H1 (cell line): ENCODE data around the gene REPS2. TPM values are rescaled to one million over a fixed set of nuclear protein-coding genes. Genes with fewer than 3 reads are reported as not detected.

Source experiments
- CTCF ChIA-PET: fragments of 300-600 bp; sonication (Branson Sonifier 250); formaldehyde crosslinking; loops from one replicate; lab custom pipeline; 2021; ENCODE audit not compliant: partially characterized antibody; lab: Charles Lee
- POLR2A ChIA-PET: fragments of 300-600 bp; sonication (Branson Sonifier 250); formaldehyde crosslinking; loops from one replicate; lab custom pipeline; 2021; ENCODE audit warnings: inconsistent platforms; ENCODE audit not compliant: partially characterized antibody; lab: Charles Lee
- DNase-seq, 2 experiments: peaks; one replicate each; pipeline versions ENCODE4 v3.0.0 to v3.0.0-alpha.2; 2010 to 2022; ENCODE audit warnings: low spot score in 2 of 2, low read depth in 1 of 2, mixed read lengths in 1 of 2
- FAIRE-seq: peaks from 2 replicates; lab custom pipeline; 2011; peaks lifted over from hg19 to GRCh38; lab: Jason Lieb, UNC
- H2AFZ ChIP-seq: 2 replicates; pipeline ENCODE4 v1.8.1; 2012; ENCODE audit warnings: low read length, inconsistent platforms
- H2AK5ac ChIP-seq: 2 replicates; pipeline ENCODE4 v1.6.1; 2013; ENCODE audit warnings: low read depth, low read length
- H2BK120ac ChIP-seq: replicated peaks from 2 replicates; pipeline ENCODE3; 2013; ENCODE audit warnings: low read depth, low read length, inconsistent platforms
- H2BK12ac ChIP-seq: 2 replicates; pipeline ENCODE4 v1.6.1; 2013; ENCODE audit warnings: low read depth, low read length
- H2BK15ac ChIP-seq: 2 replicates; pipeline ENCODE4 v1.6.1; 2013; ENCODE audit warnings: low read length
- H2BK20ac ChIP-seq: 2 replicates; pipeline ENCODE4 v1.6.1; 2013; ENCODE audit warnings: low read length
- H2BK5ac ChIP-seq: 2 replicates; pipeline ENCODE4 v1.6.1; 2013; ENCODE audit warnings: low read depth, low read length
- H3K14ac ChIP-seq: 2 replicates; pipeline ENCODE4 v1.6.1; 2013; ENCODE audit warnings: inconsistent platforms; ENCODE audit not compliant: insufficient read length
- H3K18ac ChIP-seq: 2 replicates; pipeline ENCODE4 v1.6.1; 2013; ENCODE audit warnings: low read length; ENCODE audit errors: extremely low read depth
- H3K23ac ChIP-seq: 2 replicates; pipeline ENCODE4 v1.6.1; 2013; ENCODE audit warnings: inconsistent platforms; ENCODE audit not compliant: insufficient read length
- H3K23me2 ChIP-seq: 2 replicates; pipeline ENCODE4 v1.6.1; 2013; ENCODE audit warnings: low read depth, low read length
- H3K27ac ChIP-seq: 2 replicates; pipeline ENCODE4 v1.6.1; 2011; ENCODE audit warnings: low read depth, low read length, inconsistent platforms
- H3K27me3 ChIP-seq, 4 experiments: replicated peaks in 1 of 4; 1 replicate in 1 of 4; 2 replicates in 3 of 4; pipeline versions ENCODE4 v1.6.1 to v1.8.1; 2011 to 2013; ENCODE audit warnings: low read length in 3 of 4, mild to moderate bottlenecking in 3 of 4, inconsistent platforms in 2 of 4, mixed read lengths in 2 of 4, moderate library complexity in 1 of 4; ENCODE audit not compliant: control insufficient read depth in 3 of 4, insufficient read depth in 3 of 4; ENCODE audit errors: extremely low read depth in 1 of 4
- H3K36me3 ChIP-seq, 4 experiments: 2 replicates each; pipeline versions ENCODE4 v1.6.1 to v1.8.1; 2011 to 2013; ENCODE audit warnings: mild to moderate bottlenecking in 4 of 4, low read length in 3 of 4, moderate library complexity in 2 of 4, control low read depth in 1 of 4, inconsistent platforms in 1 of 4; ENCODE audit not compliant: insufficient read depth in 4 of 4, control insufficient read depth in 2 of 4
- H3K4ac ChIP-seq: replicated peaks from 2 replicates; pipeline ENCODE3; 2013; ENCODE audit warnings: low read length, low read depth, mixed read lengths, inconsistent platforms; ENCODE audit not compliant: insufficient read length
- H3K4me1 ChIP-seq, 4 experiments: replicated peaks in 1 of 4; 1 replicate in 1 of 4; 2 replicates in 3 of 4; pipeline versions ENCODE4 v1.6.1 to v1.8.1; 2011 to 2013; ENCODE audit warnings: low read length in 3 of 4, inconsistent platforms in 2 of 4, mixed read lengths in 1 of 4; ENCODE audit not compliant: insufficient read depth in 4 of 4, control insufficient read depth in 3 of 4
- H3K4me2 ChIP-seq, 2 experiments: 2 replicates each; pipeline versions ENCODE4 v1.6.1 to v1.8.1; 2011 to 2013; ENCODE audit warnings: low read depth in 2 of 2, low read length in 2 of 2, control low read depth in 1 of 2, inconsistent platforms in 1 of 2, mild to moderate bottlenecking in 1 of 2; ENCODE audit not compliant: insufficient read depth in 1 of 2
- H3K4me3 ChIP-seq, 4 experiments: fragments of 200-600, 300-600 bp in 1 of 4; sonication (generic), shearing (Covaris generic), sonication (Bioruptor Twin) in 1 of 4; 2 replicates each; pipeline versions ENCODE4 v1.5.1 to v1.8.1; 2011 to 2016; ENCODE audit warnings: low read length in 4 of 4, low read depth in 3 of 4, control low read depth in 2 of 4, inconsistent platforms in 2 of 4, mild to moderate bottlenecking in 2 of 4, mixed read lengths in 1 of 4, moderate library complexity in 1 of 4; ENCODE audit not compliant: insufficient read depth in 2 of 4; ENCODE audit errors: extremely low read depth in 1 of 4
- H3K56ac ChIP-seq: replicated peaks from 2 replicates; pipeline ENCODE3; 2013; ENCODE audit warnings: low read depth, mild to moderate bottlenecking, mixed read lengths, low read length, inconsistent platforms; ENCODE audit not compliant: insufficient read length
- H3K79me1 ChIP-seq: 2 replicates; pipeline ENCODE4 v1.6.1; 2013; ENCODE audit warnings: low read depth, low read length, control low read depth
- H3K79me2 ChIP-seq, 2 experiments: 2 replicates each; pipeline versions ENCODE4 v1.6.1 to v1.8.1; 2012 to 2013; ENCODE audit warnings: low read length in 2 of 2, mild to moderate bottlenecking in 2 of 2, inconsistent platforms in 1 of 2; ENCODE audit not compliant: insufficient read depth in 2 of 2, control insufficient read depth in 1 of 2
- H3K9ac ChIP-seq, 4 experiments: replicated peaks in 1 of 4; 1 replicate in 1 of 4; 2 replicates in 3 of 4; pipeline versions ENCODE4 v1.6.1 to v1.8.1; 2011 to 2013; ENCODE audit warnings: low read depth in 3 of 4, low read length in 3 of 4, control low read depth in 2 of 4, mild to moderate bottlenecking in 2 of 4, moderate library complexity in 2 of 4, inconsistent platforms in 1 of 4; ENCODE audit errors: extremely low read depth in 1 of 4
- H3K9me3 ChIP-seq, 2 experiments: 2 replicates each; pipeline versions ENCODE4 v1.6.1 to v1.8.1; 2012 to 2013; ENCODE audit warnings: mild to moderate bottlenecking in 2 of 2, moderate library complexity in 2 of 2, control low read depth in 1 of 2, inconsistent platforms in 1 of 2, low read depth in 1 of 2, low read length in 1 of 2, mixed read lengths in 1 of 2; ENCODE audit not compliant: insufficient read depth in 2 of 2
- H4K20me1 ChIP-seq, 2 experiments: replicated peaks in 1 of 2; 2 replicates each; pipeline versions ENCODE3 to v1.8.1; 2011 to 2013; ENCODE audit warnings: inconsistent platforms in 2 of 2, low read length in 2 of 2, mild to moderate bottlenecking in 1 of 2; ENCODE audit not compliant: insufficient read depth in 2 of 2, control insufficient read depth in 1 of 2
- H4K5ac ChIP-seq: 2 replicates; pipeline ENCODE4 v1.6.1; 2013; ENCODE audit warnings: low read length, low read depth, mixed read lengths, inconsistent platforms; ENCODE audit not compliant: insufficient read length
- H4K8ac ChIP-seq: 2 replicates; pipeline ENCODE4 v1.8.0; 2013; ENCODE audit warnings: mild to moderate bottlenecking, moderate library complexity, low read length, inconsistent platforms; ENCODE audit not compliant: insufficient read depth; ENCODE audit errors: extremely low read depth
- H4K91ac ChIP-seq: replicated peaks from 2 replicates; pipeline ENCODE3; 2013; ENCODE audit warnings: low read length, mixed read lengths, inconsistent platforms; ENCODE audit not compliant: insufficient read length
- BCL11A ChIP-seq, 2 experiments: IDR thresholded peaks; one replicate each; pipeline ENCODE4 v1.6.1; 2011; ENCODE audit warnings: low read depth in 2 of 2, low read length in 2 of 2, mild to moderate bottlenecking in 2 of 2
- CBX5 ChIP-seq: fragments of 300-800, 300-1000 bp; sonication (generic); IDR thresholded peaks from 2 replicates; pipeline ENCODE4 v1.7.1; 2016; ENCODE audit warnings: antibody characterized with exemption, low read length, low read depth
- CBX8 ChIP-seq: fragments of 300-800, 300-1000 bp; sonication (generic); IDR thresholded peaks from 2 replicates; pipeline ENCODE4 v1.7.1; 2016; ENCODE audit warnings: low read depth, low read length, borderline replicate concordance
- CTCF ChIP-seq, 3 experiments: IDR thresholded peaks; 1 replicate in 2 of 3; 2 replicates in 1 of 3; pipeline versions ENCODE4 v1.5.1 to v1.6.1; 2011; ENCODE audit warnings: low read length in 3 of 3, mild to moderate bottlenecking in 3 of 3, inconsistent platforms in 2 of 3, low read depth in 1 of 3, moderate library complexity in 1 of 3; ENCODE audit not compliant: insufficient read depth in 1 of 3; ENCODE audit errors: control extremely low read depth in 1 of 3
- FOSL1 ChIP-seq: IDR thresholded peaks from 2 replicates; pipeline ENCODE4 v1.6.1; 2011; ENCODE audit warnings: mild to moderate bottlenecking, low read depth, low read length, moderate library complexity; ENCODE audit not compliant: insufficient read depth
- RAD21 ChIP-seq, 2 experiments: IDR thresholded peaks in 1 of 2; conservative IDR thresholded peaks in 1 of 2; 2 replicates each; pipeline ENCODE4 v1.6.1; 2011; ENCODE audit warnings: low read depth in 2 of 2, low read length in 2 of 2, improper control_type of control experiment in 1 of 2, inconsistent platforms in 1 of 2, mild to moderate bottlenecking in 1 of 2, moderate library complexity in 1 of 2
- RNF2 ChIP-seq: fragments of 200-900, 300-1000 bp; sonication (generic); IDR thresholded peaks from 2 replicates; pipeline ENCODE4 v1.7.1; 2016; ENCODE audit warnings: borderline replicate concordance, low read depth, mild to moderate bottlenecking, antibody characterized with exemption, low read length; ENCODE audit not compliant: poor library complexity, severe bottlenecking; ENCODE audit errors: missing control alignments
- SP1 ChIP-seq: IDR thresholded peaks from 2 replicates; pipeline ENCODE4 v1.6.1; 2011; ENCODE audit warnings: low read depth, low read length
- SRF ChIP-seq: IDR thresholded peaks from 2 replicates; pipeline ENCODE4 v1.6.1; 2011; ENCODE audit warnings: mild to moderate bottlenecking, low read depth, low read length, moderate library complexity
- USF2 ChIP-seq: IDR thresholded peaks from 2 replicates; pipeline ENCODE4 v1.6.1; 2011; ENCODE audit warnings: low read length, improper control_type of control experiment
- WGBS, 2 experiments: shearing (Covaris generic) in 1 of 2; methylation state at CpG; one replicate each; pipeline versions ENCODE4 v1.1.6 to v1.1.7; 2013 to 2015; ENCODE audit warnings: low lambda C conversion rate in 2 of 2, mixed read lengths in 2 of 2, inconsistent platforms in 1 of 2, low coverage in 1 of 2, missing lambda C conversion rate in 1 of 2; ENCODE audit not compliant: insufficient replicate concordance in 2 of 2, insufficient coverage in 1 of 2, insufficient read length in 1 of 2; ENCODE audit errors: extremely low coverage in 1 of 2, missing lambda C conversion rate in 1 of 2; 5-methylcytosine and 5-hydroxymethylcytosine counted together
- polyA plus RNA-seq, 7 experiments: library from polyadenylated mRNA; depleted of rRNA in 3 of 7; stranded (reverse) in 5 of 7; unstranded in 2 of 7; fragments of >200 nt in 5 of 7; fragments of 200-250 nt in 2 of 7; gene quantifications; 1 replicate in 5 of 7; 2 replicates in 1 of 7; 4 replicates in 1 of 7; pipeline versions ENCODE4 v1.2.1 to v1.2.3, GENCODE V29; 2011 to 2013; ENCODE audit warnings: missing spikeins in 2 of 7, mixed read lengths in 2 of 7
- total RNA-seq: library from RNA; stranded (reverse); fragmentation: NEBNext Ultra II Directional; extraction: Animal tissue kit (Norgen Biotek cat#: 25700); gene quantifications from 2 replicates; pipeline ENCODE4 v1.2.1, GENCODE V29; 2021

REPS2 gene
- total and polyA plus RNA-seq, 2 of the 8 experiments (the other 6 are each of a cell fraction or from before 2014, with no cell fraction given) = 0.79 to 4.3 TPM

- H3K23ac ChIP-seq = no peak overlapping the region
- no peak overlapping the region for H3K56ac ChIP-seq
- FAIRE-seq (no peak), DNase-seq (no peak)
- H3K27ac ChIP-seq = no peak overlapping the region
- H2BK12ac ChIP-seq = no peak overlapping the region
- WGBS, 2 experiments = 93% methylated on average over 2 of the region's 2 CpGs; no CpG with 5 or more reads in 1 of the 2 experiments
- H4K91ac ChIP-seq = no peak overlapping the region
- CTCF ChIA-PET = no interaction called here
- H4K8ac ChIP-seq = no peak overlapping the region
- H2AFZ ChIP-seq = no peak overlapping the region
- POLR2A ChIA-PET = interaction anchor here (0.6 kb wide), 1 partner anchor 372 kb away, joined by 3 read pairs; no protein-coding TSS in a partner anchor
- H4K5ac ChIP-seq = no peak overlapping the region
- H3K4me1 ChIP-seq = no peaks in the 10 kb centered on the region
- H3K4ac ChIP-seq = no peak overlapping the region
- no peak overlapping the region for H2BK15ac ChIP-seq
- no peaks in the 10 kb centered on the region for H4K20me1 ChIP-seq
- H3K14ac ChIP-seq = no peak overlapping the region
- H3K4me2 ChIP-seq = no peak overlapping the region
- H3K23me2 ChIP-seq = no peaks in the 10 kb centered on the region
- H3K79me2 ChIP-seq = no peaks in the 10 kb centered on the region
- H3K27me3 ChIP-seq = no peaks in the 10 kb centered on the region
- H2BK5ac ChIP-seq = no peak overlapping the region
- no peak overlapping the region for H2BK20ac ChIP-seq
- no peaks in the 10 kb centered on the region for H3K79me1 ChIP-seq
- no peaks in the 10 kb centered on the region for H3K9me3 ChIP-seq
- no peak overlapping the region for H3K9ac ChIP-seq
- H3K18ac ChIP-seq = no peak overlapping the region
- H3K36me3 ChIP-seq = no peaks in the 10 kb centered on the region
- H2BK120ac ChIP-seq = no peak overlapping the region
- H3K4me3 ChIP-seq = no peak overlapping the region
- no peak overlapping the region for H2AK5ac ChIP-seq
- TF ChIP-seq FOSL1 = no peak
- TF ChIP-seq RAD21 (IDR thresholded peaks at IDR 0.05 in 1 of 2, conservative IDR thresholded peaks at IDR 0.05 in 1 of 2; ENCODE audit: low read depth in 2 of 2, low read length in 2 of 2) = no peak
- no peak for TF ChIP-seq USF2
- TF ChIP-seq BCL11A (IDR thresholded peaks at IDR 0.05; ENCODE audit: low read depth in 2 of 2, low read length in 2 of 2) = no peak
- no peak for TF ChIP-seq CTCF (IDR thresholded peaks at IDR 0.05; ENCODE audit: control extremely low read depth in 1 of 3, insufficient read depth in 1 of 3, low read depth in 1 of 3, low read length in 3 of 3)
- TF ChIP-seq SP1 = no peak
- no peak for TF ChIP-seq RNF2
- no peak for TF ChIP-seq SRF
- no peak for TF ChIP-seq CBX8
- TF ChIP-seq CBX5 = no peak
Observed at GRCh38 chrX:17170973-17171372, 224.5 kb downstream of the REPS2 start.
